Choroid plexus epithelial cell (primary cell): Measurements from ENCODE around the gene BBOX1.
"Not testable (repeated sequence)": the region's sequence is repeated elsewhere in the genome, so short reads cannot be mapped to it uniquely, and the experiment has no call there.

Experiments used
- DNase-seq: peaks from one replicate; pipeline ENCODE4 v3.0.0-alpha.2; 2010; ENCODE audit warnings: low read depth
- H3K4me3 ChIP-seq: 2 replicates; pipeline ENCODE4 v1.5.1; 2011; ENCODE audit warnings: low read depth, mild to moderate bottlenecking, control low read depth, low read length, moderate library complexity
- CTCF ChIP-seq: conservative IDR thresholded peaks from 2 replicates; pipeline ENCODE4 v1.5.1; 2011; ENCODE audit warnings: low read depth, mild to moderate bottlenecking, control low read depth, inconsistent platforms, low read length, moderate library complexity

The BBOX1 gene

DNA sequence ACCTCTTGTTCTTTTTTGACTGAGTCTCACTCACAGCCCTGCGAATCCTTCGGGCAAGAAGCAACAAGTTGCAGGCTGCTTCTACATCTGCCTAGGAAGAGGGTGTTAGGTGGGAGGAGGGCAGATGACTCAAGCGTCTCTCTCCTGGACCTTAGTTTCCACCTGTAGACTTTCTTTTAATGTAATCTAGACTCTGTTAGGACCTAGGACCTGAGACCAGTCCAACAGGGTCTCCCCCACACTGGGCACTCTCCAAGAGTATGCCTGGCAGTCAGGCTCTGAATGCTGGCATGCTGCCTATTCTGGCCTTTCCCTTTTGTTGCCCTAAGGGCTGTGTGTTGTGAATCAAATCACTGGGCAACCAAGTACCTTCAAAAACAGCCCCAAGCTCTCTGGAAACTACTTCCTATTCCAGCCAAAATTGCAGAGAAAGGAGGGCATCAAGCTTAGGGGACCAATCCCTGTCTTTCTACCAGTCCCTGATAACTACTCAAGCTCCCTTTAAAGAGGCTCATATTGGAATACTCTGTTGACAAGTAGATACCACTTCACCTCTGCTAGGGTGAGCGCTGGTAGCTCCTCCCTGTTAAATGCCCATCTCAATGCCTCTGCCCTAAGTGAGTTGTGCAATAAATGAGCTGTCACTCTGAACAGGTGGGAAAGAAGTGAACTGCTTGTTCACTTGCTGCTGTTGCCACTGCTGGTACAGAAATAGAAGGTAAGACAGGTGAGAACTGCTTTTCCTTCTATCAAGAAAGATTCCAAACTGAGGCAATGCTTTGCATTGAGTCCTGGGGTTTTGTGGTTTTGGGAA is at the start of gene BBOX1:
Gene BBOX1, plus strand, starts transcription at position 514 of the 814 bp plus-strand sequence. CDS start 14,616 bp downstream, outside the sequence.
- no peak for TF ChIP-seq CTCF
- no peak for DNase-seq
- no peak within 1 kb of the TSS for H3K4me3 ChIP-seq

- DNase-seq = peak; percentile 95
- no peak for TF ChIP-seq CTCF
- H3K4me3 ChIP-seq = no peak overlapping the region
These were observed 48.5 kb upstream of the BBOX1 start for GRCh38 chr11:26992031-26992541.

DNA sequence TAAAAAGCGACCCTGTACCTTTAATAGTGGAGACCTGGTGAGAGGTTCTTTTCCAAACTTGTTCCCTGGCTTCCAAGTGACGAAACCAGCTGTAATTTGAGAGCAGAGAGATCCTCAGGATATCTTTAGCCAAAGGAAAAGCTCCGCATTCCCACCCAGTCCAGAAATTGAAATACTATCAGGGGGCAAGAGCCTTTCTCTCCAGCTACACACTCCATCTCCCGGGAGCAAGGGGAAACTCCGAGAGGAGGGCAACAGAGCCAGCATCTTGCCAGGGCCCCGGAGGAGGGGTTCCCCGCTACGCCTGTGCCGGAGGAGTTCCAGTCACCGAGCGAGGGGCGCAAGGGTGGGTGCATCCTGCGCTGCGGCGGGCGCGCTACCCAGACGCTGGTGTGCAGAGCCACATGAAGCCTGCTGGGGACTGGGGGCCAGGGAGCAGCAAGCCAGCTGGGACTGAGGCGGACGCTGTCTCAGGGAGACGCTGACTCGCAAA is 46.6 kb upstream of the BBOX1 start, which contains the start of gene FIBIN:
Gene FIBIN, plus strand, starts transcription at position 148 of the 493 bp plus-strand sequence. CDS start 415 bp downstream, outside the sequence.
- peak within 1 kb of the TSS; percentile 73 for H3K4me3 ChIP-seq
- TF ChIP-seq CTCF = peak; percentile 16

DNA sequence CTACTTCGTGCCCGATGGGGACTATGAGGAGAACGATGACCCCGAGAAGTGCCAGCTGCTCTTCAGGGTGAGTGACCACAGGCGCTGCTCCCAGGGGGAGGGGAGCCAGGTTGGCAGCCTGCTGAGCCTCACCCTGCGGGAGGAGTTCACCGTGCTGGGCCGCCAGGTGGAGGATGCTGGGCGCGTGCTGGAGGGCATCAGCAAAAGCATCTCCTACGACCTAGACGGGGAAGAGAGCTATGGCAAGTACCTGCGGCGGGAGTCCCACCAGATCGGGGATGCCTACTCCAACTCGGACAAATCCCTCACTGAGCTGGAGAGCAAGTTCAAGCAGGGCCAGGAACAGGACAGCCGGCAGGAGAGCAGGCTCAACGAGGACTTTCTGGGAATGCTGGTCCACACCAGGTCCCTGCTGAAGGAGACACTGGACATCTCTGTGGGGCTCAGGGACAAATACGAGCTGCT is 46.0 kb upstream of the BBOX1 start:
- no peak for DNase-seq
- no peak for TF ChIP-seq CTCF
- peak overlapping the region; percentile 73 for H3K4me3 ChIP-seq

More for the DNA sequence above, 46.6 kb upstream of the BBOX1 start, which contains the start of gene FIBIN:
- peak; percentile 84 for DNase-seq

- TF ChIP-seq CTCF = no peak
- peak overlapping the region; percentile 73 for H3K4me3 ChIP-seq
- DNase-seq = peak; percentile 48
These were observed 44.7 kb upstream of the BBOX1 start for GRCh38 chr11:26995701-26996460.

DNA sequence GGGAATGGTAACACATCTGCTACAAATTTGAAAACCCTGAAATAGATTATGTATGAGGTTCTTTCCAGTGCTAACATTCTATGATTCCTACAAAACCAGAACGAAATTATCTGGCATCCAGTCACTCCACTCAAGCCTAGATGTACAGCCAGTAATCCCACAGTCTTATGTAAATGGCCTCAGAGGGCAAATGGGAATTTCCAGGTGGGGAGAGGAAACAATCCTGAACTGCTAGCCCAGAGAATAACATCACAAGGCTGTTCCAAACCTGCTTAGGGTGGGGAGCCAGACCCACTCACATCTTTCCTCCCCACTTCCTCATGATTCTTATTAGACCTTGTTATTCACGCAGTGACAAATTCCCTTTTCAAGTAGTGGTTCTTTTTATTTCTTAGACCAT is 43.2 kb upstream of the BBOX1 start:
- TF ChIP-seq CTCF = no peak
- peak overlapping the region; percentile 73 for H3K4me3 ChIP-seq
- no peak for DNase-seq

GRCh38 chr11:27001136-27001730 is 39.4 kb upstream of the BBOX1 start:
- DNase-seq, H3K4me3 ChIP-seq: not testable (repeated sequence)
